Activated CD4-positive, CD25-positive, alpha-beta regulatory T cell treated with anti-CD3 and anti-CD28 coated beads, Interleukin-2, amount 50 U/mL, for 24 hours (primary cell): Measurements from ENCODE around the gene GABRA4.

Experiments used
- ATAC-seq, 2 donors: fragments of 150-1000 bp; cut with Tn5 transposase; one replicate each; pipeline ENCODE4 v1.10.0; 2021; ENCODE audit warnings: mild to moderate bottlenecking in 1 of 2, moderate library complexity in 1 of 2

GABRA4 gene

DNA sequence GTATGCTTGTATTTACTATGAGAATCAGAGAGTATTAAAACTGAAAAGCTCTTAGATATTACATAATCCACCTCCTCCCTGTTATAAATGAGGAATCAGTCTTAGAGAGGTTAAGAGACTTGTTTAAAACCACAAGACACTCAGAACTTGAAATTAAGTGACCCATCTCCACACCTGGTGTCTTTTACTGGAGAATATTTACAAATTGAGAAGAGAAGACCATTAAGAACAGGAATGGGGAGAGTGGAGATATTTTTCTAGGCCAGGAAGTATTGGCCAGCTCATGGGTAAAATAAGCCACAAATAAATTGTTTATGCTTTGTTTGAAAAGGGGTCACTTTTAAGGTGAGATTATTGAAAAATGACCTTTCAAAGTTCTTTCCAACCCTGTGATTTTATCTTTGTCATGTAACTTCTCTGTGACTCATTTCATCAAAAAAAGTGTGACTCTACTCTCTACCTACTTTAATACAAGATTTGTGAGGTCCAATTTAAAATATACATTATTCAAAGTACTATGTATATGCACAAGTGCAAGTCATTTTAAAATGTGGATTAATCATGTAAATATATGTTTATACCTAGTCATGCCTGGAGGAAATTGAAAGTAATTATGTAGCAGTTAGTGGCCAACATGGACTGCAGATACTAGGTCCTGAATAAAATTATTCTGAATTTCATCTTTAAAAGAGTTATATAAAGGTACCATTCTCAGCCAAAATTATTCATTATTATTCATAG, 68.4 kb downstream of the GABRA4 start:
- ATAC-seq: no peak

DNA sequence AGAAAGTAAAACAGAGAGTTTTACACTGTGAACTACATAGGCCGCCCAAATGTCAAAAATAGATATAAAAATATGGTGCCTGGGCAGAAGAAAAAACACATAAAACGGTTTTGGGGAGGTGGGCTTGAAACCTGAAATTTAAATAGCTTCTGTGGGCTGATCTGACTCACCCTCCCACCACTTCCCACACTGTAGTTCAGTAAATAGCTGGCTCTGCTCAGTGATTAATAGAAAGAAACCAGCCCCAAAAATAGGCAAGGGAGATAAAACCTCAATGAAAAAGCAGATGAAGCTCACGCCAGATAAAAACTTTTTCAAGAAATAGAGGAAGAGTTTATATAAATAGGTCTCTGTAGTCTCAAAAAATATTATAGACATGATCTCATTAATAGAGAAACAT, 71.2 kb downstream of the GABRA4 start:
- ATAC-seq: no peak

DNA sequence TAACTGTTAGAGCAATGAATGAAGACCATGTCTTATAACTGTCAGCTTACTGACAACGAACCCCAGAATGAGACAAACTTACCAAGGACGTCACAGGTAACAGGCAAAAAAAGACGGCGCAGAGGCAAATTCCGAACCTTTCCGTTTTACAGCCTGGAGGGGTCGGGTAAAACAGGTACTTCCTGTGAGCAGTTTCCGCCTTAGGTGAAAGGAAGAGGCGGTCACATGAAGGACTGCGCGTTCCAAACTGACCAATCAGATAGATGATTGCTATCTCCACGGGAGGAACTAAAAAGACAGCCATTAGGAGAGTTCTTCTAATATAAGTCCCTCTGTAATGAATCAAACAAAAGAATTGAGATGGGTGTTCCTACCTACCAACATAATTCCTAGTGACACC, 84.3 kb downstream of the GABRA4 start, which contains the start of gene COX7B2:
Gene COX7B2, minus strand, starts transcription at position 168 of the 400 bp plus-strand sequence. CDS start 174,053 bp downstream, outside the sequence.
- no peak for ATAC-seq

DNA sequence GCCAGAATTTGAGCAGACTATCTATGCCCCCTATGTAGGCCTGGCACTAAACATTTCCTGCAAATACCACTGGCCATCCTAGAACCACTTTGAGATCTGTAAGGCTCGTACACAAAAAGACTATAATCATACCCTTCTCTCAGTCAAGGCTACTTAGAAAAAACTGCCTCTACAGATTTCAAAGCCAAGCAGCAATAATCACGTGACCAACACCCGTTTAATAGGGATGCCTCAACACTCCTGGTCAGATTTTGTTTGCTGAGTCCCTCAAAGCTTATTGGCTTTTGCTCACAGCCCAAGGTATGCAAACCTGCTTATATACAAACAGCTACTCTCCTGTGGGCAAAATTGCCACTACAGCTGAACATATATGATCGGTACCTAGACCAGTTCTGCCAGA, 85.2 kb downstream of the GABRA4 start:
- ATAC-seq: no peak

DNA sequence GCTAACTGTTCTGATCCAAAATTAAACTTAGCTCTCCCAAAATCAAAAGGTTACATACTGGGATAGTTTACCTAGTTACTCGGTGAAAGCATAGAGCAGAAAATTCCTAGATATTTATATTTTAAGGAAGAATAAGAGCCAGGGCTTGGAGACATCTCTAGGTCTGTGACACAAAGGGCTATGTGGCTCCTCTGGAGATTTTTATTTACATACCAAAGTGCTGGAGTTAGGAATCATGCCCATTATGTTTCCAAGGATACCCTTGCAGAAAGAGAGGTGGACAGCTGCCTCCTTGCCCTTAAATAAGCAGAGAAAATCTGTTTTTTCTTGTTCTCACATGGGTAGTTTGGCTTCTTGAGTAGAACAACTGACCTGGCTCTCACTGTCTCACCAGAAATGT, 93.3 kb downstream of the GABRA4 start:
- no peak for ATAC-seq

DNA sequence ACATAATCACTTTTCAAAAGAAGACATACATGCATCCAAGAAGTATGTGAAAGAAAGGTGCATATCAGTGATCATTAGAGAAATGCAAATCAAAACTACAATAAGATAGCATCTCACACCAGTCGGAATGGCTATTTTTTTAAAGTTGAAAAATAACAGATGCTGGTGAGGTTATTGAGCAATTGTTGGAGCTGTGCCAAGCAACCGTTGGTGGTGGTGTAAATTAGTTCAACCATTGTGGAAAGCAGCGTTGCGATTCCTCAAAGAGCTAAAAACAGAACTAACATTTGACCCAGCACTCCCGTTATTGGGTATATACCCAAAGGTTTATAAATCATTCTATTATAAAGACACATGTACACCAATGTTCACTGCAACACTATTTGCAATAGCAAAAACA, 98.6 kb downstream of the GABRA4 start:
- ATAC-seq: no peak

DNA sequence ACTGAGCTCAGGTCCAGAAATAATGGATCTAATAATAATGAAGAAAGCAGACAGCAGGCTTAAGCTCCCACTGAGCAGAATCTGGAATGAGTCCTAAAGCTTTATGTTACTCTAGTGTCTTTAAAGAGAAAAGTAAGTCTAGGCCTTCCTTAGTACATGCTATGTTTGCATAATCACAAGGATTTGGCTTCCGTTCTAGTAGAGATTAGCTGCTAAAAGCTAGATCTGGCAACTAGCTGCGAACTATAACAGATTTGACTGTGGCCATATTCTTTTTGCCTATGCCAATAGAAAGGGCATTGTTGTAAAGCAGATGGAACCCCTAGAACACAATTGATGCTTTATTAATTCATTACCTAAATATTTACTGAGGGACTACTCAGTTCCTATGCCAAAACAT, 103.3 kb downstream of the GABRA4 start:
- no peak for ATAC-seq

DNA sequence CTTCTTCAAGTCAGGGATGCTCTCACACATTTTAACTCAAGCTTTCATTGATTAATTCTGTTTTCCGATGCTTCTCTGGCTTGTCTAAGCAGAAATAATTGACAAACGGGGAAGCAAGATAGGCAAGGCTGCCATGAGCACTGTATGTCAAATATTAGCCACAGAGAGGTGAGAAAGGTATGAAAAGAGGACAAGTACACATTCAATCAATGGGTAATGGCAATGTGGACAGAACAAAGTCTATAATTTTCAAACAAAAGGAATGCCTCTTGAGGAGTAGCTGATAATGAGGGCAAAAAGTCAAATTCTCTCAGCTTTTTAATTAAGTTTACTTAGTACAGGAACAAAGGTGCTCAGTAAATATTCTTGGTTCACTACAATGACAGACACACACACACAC, 104.0 kb downstream of the GABRA4 start:
- no peak for ATAC-seq

DNA sequence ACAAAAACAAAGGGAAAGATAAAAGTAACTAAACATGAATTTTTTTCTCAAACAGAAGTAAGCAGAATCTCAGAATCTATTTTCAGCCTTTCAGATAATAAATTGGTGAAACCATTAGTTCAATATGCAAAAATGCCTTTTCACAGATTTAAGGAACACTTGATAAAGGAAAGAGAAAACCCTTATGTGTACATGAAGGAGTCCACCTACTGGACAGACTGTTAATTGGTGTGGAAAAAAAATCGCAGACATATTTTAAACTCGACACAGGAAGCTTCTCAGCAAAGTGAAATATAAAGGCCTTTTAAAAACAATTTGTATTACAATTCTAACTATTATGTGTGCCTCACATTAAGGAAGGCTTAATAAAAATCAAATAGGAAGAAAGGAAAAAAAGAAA, 106.7 kb downstream of the GABRA4 start:
- no peak for ATAC-seq

DNA sequence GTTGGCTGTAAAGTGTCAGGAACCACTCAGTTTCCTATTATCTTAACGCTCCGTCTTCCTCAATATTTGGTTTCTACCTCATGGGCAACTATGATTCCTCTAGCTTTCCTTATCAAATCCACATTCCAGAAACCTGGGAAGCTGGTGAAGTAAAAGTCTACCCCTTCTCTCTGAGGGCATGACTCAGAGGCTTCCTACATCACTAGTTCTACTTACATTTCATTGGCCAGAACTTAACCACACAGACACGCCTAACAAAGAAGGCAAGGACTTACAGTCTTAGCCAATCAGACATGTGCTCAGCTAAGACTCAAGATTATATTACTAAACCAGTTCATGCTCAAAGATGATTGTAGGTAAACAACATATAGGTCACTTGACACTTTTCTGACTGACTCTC, 114.7 kb downstream of the GABRA4 start:
- no peak for ATAC-seq

DNA sequence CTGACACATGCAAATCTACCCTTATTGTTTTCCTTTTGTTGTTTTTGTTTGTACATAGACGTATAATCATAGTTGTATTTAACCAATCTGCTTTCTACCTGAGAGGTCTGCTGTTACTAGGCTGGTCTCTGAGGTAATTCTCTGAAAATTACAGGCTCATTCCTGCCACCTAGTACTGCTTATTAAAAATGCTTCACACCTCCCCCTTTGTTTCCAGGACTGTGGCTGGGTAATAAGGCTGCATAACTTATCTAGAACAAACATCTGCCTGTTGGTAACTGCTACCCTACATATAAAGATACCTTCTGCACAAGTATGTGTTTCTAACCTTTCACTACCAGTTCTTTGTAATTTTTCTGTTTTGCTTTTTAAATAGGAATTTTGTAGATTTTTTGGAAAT, 118.6 kb downstream of the GABRA4 start:
- no peak for ATAC-seq

DNA sequence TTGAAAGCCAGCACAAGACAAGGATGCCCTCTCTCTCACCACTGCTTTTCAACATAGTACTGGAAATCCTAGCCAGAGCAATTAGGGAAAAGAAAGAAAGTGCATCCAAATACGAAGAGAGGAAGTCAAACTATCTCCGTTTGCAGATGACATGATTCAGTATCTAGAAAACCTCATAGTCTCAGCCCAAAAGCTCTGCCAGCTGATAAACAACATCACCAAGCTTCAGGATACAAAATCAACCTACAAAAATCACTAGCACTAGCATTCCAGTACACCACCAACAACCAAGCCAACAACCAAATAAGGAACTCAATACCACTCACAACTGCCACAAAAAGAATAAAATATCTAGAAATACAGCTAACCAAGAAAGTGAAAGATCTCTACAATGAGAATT, 123.0 kb downstream of the GABRA4 start:
- ATAC-seq: no peak
